Measurements from ENCODE around the gene PSPH.
"Not testable (repeated sequence)": the region's sequence is repeated elsewhere in the genome, so short reads cannot be mapped to it uniquely, and the experiment has no call there.

PSPH gene

DNA sequence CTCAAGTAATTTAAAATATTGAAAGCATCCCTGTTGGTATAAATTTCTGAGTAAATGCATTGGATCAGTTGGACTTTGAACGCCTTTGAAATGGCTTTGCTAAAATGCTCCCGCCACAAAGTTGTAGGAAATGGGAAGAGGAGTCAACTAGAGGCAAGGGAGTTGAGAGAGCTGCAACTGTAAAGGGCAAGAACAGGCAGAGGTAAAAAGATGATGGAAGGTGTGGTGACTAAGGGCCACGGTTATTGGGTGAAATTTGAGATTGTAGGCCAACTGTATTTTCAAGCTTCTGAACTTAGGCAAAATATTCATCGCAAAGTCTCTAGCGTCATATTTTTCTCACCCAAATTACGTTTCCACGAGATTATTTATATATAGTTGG is 12.2 kb upstream of the PSPH start:
- DNase-seq (ENCODE audit: low read depth in 3 of 3) = no peak

DNA sequence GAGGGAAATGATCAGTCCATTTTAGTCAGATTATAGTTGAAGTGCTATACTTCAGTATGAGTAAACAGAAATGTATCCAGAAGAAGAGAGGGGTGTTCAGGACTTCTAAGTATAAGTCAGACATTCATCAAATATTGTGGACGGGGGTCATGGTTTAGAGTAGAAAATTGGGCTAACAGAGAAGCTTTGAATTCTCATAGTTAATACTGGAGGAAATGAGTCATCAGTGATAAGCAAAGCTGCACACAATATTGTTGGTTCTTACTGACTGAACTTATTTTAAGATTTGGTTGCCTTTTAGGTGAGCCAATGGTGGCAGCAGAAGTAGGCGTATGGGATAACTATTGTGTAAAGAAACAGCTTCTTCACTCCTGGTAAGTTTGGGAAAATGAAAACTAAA is 11.1 kb upstream of the PSPH start:
- no peak for DNase-seq (ENCODE audit: low read depth in 3 of 3)

- DNase-seq (ENCODE audit: low read depth in 3 of 3) = no peak
These were observed 2.7 kb upstream of the PSPH start for GRCh38 chr7:56053993-56054392.

DNA sequence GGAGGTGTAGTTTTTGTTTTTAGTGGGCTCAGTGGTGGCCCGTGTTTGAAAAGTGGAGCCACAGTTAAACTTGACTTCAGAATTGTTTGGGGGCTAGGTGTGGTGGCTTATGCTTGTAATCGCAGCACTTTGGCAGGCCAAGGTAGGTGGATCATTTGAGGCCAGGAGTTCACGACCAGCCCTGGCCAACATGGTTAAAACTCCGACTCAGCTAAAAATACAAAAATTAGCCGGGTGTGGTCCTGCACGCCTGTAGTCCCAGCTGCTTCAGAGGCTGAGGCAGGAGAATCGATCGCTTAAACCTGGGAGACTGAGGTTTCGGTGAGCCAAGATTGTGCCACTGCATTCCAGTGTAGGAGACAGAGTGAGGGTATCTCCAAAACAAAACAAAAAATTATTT is 2.1 kb upstream of the PSPH start:
- no peak for DNase-seq (ENCODE audit: low read depth in 3 of 3)

GRCh38 chr7:56051053-56051338 is 248 bp downstream of the PSPH start:
- no peak for DNase-seq (ENCODE audit: low read depth in 3 of 3)

- DNase-seq (ENCODE audit: low read depth in 3 of 3) = not testable (repeated sequence)
These were observed 2.5 kb downstream of the PSPH start for GRCh38 chr7:56048763-56049162.

DNA sequence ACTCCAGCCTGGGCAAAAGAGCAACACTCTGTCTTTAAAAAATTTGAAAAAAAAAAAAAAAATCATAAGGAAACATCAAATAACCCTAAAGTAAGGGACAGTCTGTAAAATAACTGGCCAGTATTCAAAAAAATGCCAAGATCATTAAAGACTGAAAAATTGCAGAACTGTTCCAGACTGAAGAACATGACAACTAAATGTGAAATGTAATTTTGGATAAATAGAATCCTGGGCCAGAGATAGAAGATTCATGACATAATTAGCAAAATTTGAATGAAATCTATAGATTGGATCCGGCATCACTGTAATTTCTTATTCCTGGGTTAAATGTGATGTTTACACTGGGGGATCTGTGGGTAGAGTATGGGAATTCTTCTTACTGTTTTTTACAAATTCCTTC is 3.0 kb downstream of the PSPH start:
- DNase-seq (ENCODE audit: low read depth in 3 of 3) = no peak

GRCh38 chr7:56047446-56048116 is 3.7 kb downstream of the PSPH start:
- DNase-seq (ENCODE audit: low read depth in 3 of 3) = not testable (repeated sequence)

DNA sequence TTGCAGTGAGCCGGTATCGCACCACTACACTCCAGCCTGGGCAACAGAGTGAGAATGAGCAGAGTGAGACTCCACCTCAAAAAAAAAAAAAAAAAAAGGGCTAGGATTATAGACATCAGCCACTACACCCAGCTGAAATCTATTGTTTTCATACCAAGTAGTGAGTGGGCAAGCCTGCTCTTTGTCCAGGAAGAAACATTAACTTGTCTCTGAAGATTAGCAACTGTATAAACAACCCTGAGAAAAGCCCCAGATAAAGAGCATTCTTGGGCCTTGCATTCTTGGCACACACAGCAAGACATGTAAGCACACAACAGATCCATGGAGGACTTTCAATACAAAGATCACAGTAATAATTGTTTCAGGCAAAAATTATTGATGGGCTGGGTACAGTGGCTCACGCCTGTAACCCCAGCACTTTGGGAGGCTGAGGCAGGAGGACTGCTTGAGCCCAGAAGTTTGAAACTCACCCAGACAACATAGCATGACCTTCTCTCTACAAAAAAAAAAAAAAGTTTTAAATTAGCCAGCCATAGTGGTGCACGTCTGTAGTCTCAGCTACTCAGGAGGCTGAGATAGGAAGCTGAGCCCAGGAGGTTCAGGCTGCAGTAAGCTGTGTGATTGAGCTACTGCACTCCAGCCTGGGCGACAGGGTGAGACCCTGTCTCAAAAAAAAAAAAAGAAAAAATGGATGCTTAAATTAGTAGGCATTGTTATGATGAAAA is 4.4 kb downstream of the PSPH start:
- DNase-seq (ENCODE audit: low read depth in 3 of 3) = no peak

DNA sequence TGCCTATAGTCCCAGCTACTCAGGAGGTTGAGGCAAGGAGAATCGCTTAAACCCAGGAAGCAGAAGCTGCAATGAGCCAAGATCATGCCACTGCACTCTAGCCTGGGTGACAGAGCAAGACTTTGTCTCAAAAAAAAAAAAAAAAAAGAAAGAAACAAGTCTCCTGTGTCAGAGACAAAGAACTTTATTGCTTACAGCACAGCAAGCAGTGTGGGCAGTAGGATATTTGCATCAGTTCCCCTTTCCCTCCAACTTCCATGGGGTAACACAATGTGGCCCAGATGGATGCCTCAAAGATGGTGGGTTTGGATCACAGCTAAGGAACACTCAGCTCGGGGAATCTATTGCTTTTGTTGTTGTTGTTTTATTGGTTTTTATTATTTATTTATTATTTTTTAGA is 5.5 kb downstream of the PSPH start:
- DNase-seq (ENCODE audit: low read depth in 3 of 3) = not testable (repeated sequence)

- no peak for DNase-seq (ENCODE audit: low read depth in 3 of 3)
These were observed 10.5 kb downstream of the PSPH start for GRCh38 chr7:56040730-56041129.

DNA sequence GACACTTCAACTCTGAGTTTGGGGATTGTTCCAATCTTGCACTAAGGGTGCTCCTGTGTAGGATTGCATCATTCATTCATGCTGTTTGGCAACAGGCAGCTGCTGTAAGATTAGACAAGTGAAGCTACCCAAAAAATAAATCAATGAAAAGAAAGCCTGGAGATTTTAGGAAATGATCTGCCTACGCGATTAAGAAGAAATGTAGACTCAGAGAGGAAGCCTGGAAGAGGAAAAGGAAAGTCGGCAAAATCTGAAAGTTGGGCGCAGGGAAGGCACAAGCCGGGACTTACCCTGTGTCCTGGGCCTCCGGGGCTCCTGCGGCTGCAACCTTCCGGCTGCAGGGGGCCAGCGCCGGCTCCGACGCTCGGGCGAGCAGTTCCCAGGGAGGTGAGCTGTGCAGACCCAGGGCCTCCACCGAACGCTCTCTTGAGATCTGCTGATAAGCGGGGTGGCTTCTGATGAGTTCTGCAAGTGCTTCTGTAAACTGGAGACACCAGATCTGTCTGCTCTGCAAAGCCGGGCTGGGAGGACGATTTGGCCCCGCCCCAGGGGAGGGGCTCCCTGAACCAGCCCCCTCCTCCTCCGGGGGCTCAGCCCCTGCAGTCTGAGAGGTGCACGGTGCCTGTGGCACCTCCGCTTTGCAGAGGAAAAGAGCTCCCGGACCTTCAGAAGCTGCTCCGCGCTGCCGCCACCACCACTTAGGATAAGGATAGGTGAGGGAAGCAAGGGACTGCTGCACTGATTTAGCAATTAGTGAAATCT is 17.4 kb downstream of the PSPH start:
- peak; percentile 28 to 64 (median 34) for DNase-seq (ENCODE audit: low read depth in 3 of 3)

DNA sequence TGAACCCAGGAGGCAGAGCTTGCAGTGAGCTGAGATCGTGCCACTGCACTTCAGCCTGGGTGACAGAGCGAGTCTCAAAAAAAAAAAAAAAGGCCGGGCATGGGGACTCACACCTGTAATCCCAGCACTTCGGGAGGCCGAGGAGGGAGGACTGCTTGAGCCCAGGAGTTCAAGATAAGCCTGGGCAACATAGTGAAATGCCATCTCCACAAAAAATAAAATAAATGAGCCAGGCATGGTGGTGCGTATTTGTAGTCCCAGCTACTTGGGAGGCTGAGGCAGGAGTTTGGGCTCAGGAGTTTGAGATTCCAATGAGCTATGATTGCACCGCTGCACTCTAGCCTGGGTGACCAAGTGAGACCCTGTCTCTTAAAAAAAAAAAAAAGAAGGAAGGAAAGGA is 18.7 kb downstream of the PSPH start:
- not testable (repeated sequence) for DNase-seq (ENCODE audit: low read depth in 3 of 3)

DNA sequence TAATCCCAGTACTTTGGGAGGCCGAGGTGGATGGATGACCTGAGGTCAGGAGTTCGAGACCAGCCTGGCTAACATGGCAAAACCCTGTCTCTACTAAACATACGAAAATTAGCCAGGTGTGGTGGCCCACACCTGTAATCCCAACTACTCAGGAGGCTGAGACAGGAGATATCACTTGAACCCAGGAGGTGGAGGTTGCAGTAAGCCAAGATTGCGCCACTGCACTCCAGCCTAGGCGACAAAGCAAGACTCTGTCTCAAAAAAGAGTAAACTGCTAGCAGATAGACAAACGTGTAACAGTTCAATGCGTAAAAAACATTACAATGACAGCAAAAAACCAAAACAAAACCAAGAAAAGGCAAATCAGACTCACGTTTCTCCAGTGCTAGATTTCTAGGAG is 19.7 kb downstream of the PSPH start:
- DNase-seq (ENCODE audit: low read depth in 3 of 3) = not testable (repeated sequence)

DNA sequence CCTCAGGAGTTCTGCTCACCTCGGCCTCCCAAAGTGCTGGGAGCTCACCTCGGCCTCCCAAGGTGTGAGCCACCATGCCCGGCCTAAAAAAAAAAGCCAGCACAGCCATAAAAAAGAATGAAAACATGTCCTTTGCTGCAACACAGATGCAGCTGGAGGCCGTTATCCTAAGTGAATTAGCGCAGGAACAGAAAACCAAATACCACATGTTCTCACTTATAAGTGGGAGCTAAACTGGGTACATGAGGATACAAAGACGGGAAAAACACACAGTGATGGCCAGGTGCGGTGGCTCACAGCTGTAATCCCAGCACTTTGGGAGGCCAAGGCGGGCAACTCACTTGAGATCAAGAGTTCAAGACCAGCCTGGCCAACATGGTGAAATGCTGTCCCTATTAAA is 20.9 kb downstream of the PSPH start:
- no peak for DNase-seq (ENCODE audit: low read depth in 3 of 3)

DNA sequence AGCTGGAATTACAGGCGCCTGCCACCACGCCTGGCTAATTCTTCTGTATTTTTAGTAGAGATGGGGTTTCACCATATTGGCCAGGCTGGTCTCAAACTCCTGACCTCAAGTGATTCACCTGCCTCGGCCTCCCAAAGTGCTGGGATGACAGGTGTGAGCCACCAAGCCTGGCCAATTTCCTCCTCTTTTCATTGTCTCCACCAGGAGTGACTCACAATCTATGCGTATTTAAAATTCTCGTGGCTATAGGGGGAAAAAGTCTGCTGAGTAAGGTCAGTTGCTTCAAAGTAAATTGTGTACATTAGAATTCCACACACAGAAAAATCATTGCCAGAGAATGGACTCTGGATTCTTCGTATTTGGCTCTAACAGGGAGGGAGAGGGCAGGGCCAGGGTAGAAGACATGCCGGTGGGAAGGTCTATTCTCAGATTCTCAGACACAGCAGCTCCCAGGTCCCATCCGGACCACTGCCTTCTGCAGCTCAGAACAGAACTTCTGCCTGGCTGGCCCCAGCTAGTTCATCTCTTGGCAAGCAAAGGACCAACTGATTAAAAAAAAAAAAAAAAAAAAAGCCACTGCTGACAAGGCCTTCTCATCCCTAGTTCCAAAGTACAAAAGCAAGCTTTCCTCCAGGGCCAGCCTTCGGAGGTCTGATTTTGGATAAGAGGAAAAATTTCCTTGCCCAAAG is 22.2 kb downstream of the PSPH start:
- no peak for DNase-seq (ENCODE audit: low read depth in 3 of 3)

- DNase-seq (ENCODE audit: low read depth in 3 of 3) = no peak
These were observed 24.7 kb downstream of the PSPH start for GRCh38 chr7:56026538-56026937.

DNA sequence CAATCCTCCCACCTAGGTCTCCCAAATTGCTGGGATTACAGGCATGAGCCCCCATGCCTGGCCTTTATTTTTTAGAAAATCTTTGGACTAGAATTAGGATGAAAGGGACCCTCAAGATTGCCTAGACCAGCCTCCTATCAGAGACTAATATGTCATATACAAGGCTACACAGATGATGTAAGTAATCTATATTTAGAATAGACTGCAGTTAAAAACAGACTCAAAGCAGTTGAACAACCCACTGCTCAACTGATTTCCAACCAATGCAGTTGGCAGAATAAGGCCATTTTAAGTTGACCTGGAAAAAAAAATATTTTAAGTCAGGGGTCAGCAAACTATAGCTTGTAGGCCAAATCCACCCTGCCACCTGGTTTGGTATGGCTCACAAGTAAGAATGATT is 27.7 kb downstream of the PSPH start:
- DNase-seq (ENCODE audit: low read depth in 3 of 3) = no peak

DNA sequence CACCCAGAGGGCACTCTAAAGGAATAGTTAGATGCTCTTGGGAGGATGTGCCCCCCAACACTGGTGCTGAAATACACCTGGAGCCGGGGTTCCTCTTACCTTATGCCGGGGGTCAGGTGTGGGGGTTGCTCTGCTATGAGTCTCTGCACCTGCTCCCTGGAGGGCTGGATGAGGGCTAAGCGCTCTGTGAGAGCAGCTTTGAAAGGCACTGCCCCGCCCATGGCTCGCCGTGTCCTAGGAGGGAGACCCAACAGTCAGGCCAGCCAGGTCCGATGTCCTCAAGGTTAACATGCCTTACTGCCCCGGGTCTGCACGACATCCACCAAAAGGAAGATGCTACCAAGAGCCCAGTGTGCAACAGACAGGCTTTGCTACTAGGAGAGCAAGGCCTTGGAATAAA is 31.7 kb downstream of the PSPH start:
- no peak for DNase-seq (ENCODE audit: low read depth in 3 of 3)

GRCh38 chr7:56017015-56017414 is 34.2 kb downstream of the PSPH start:
- not testable (repeated sequence) for DNase-seq (ENCODE audit: low read depth in 3 of 3)

GRCh38 chr7:56009695-56010094 is 41.5 kb downstream of the PSPH start:
- DNase-seq (ENCODE audit: low read depth in 3 of 3) = no peak

DNA sequence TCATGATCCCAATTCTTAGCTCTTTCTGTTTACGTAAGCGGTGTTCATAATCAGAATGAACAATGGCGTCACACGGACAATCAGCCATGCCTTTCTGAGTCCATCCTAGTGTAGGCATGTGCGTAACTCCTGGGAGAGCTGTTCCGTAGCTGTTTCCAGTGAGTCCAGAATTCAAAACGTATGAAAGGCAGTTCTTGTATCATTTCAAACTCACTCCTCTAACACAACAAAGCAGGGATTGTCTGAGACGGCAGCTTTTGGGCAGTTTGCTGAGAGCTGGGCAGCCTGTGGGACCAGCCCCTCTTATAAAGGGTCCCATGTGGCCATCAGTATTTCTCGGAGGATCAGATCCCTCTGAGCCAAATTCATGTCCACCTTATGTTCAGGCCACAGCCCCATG is 43.4 kb downstream of the PSPH start:
- no peak for DNase-seq (ENCODE audit: low read depth in 3 of 3)
